IMR-90 (cell line): ENCODE data around the gene CTNND2. TPM values are rescaled to one million over a fixed set of nuclear protein-coding genes. Genes with fewer than 3 reads are reported as not detected.

Experiments used
- ATAC-seq: fragments of 200-7000 bp; cut with Tn5 transposase; 2 replicates; pipeline ENCODE4 v1.9.1; 2020; ENCODE audit warnings: low read depth, mild to moderate bottlenecking, moderate library complexity
- BruUV-seq: library from RNA; stranded (reverse); fragments of 400-500 nt; replicated peaks from 2 replicates; lab custom pipeline; 2021; lab: Mats Ljungman, UMichigan
- CTCF ChIA-PET: fragments of 300-600 bp; formaldehyde crosslinking; extraction: SDS; loops from one replicate; lab custom pipeline; 2021; ENCODE audit warnings: antibody characterized with exemption; lab: Yijun Ruan, JAX
- POLR2A ChIA-PET: fragments of 300-600 bp; sonication (Branson Sonifier 250); formaldehyde crosslinking; loops from one replicate; lab custom pipeline; 2022; ENCODE audit warnings: antibody characterized with exemption; ENCODE audit not compliant: unreplicated experiment; lab: Charles Lee
- DNase-seq: peaks from one replicate; pipeline ENCODE4 v3.0.0; 2013
- H2AFZ ChIP-seq: replicated peaks from 2 replicates; pipeline ENCODE3; 2013; ENCODE audit warnings: low read length, mild to moderate bottlenecking; ENCODE audit not compliant: poor library complexity
- H2AK5ac ChIP-seq: 2 replicates; pipeline ENCODE4 v1.6.1; 2013; ENCODE audit warnings: low read depth, low read length, inconsistent platforms
- H2AK9ac ChIP-seq: replicated peaks from 2 replicates; pipeline ENCODE3; 2013; ENCODE audit warnings: mild to moderate bottlenecking, low read depth, low read length, moderate library complexity; ENCODE audit not compliant: poor library complexity
- H2BK120ac ChIP-seq: 2 replicates; pipeline ENCODE4 v1.6.1; 2013; ENCODE audit warnings: low read depth, low read length, inconsistent platforms
- H2BK15ac ChIP-seq: 3 replicates; pipeline ENCODE4 v1.6.1; 2013; ENCODE audit warnings: low read depth, low read length, inconsistent platforms
- H2BK20ac ChIP-seq: 2 replicates; pipeline ENCODE4 v1.6.1; 2013; ENCODE audit warnings: low read depth, mild to moderate bottlenecking, inconsistent platforms, low read length, moderate library complexity
- H2BK5ac ChIP-seq: 2 replicates; pipeline ENCODE4 v1.6.1; 2013; ENCODE audit warnings: mild to moderate bottlenecking, low read depth, low read length, inconsistent platforms; ENCODE audit not compliant: poor library complexity, severe bottlenecking
- H3K14ac ChIP-seq: replicated peaks from 2 replicates; pipeline ENCODE4 v1.6.1; 2013; ENCODE audit warnings: low read depth, low read length, inconsistent platforms
- H3K18ac ChIP-seq: 2 replicates; pipeline ENCODE4 v1.6.1; 2013; ENCODE audit warnings: low read depth, low read length, control low read depth
- H3K23ac ChIP-seq: 2 replicates; pipeline ENCODE4 v1.6.1; 2013; ENCODE audit warnings: low read depth, low read length, inconsistent platforms
- H3K27ac ChIP-seq: 2 replicates; pipeline ENCODE4 v1.5.1; 2013; ENCODE audit warnings: mild to moderate bottlenecking, control low read depth, low read length; ENCODE audit not compliant: insufficient read depth
- H3K27me3 ChIP-seq: 2 replicates; pipeline ENCODE4 v1.6.1; 2013; ENCODE audit warnings: low read length; ENCODE audit not compliant: control insufficient read depth, insufficient read depth
- H3K36me3 ChIP-seq: 2 replicates; pipeline ENCODE4 v1.6.1; 2013; ENCODE audit warnings: low read length, mixed read lengths; ENCODE audit not compliant: control insufficient read depth, insufficient read depth
- H3K4ac ChIP-seq: 2 replicates; pipeline ENCODE4 v1.6.1; 2013; ENCODE audit warnings: low read depth, low read length, inconsistent platforms
- H3K4me1 ChIP-seq: 2 replicates; pipeline ENCODE4 v1.6.1; 2013; ENCODE audit warnings: low read length, mixed read lengths; ENCODE audit not compliant: control insufficient read depth, insufficient read depth
- H3K4me2 ChIP-seq: 2 replicates; pipeline ENCODE4 v1.6.1; 2013; ENCODE audit warnings: low read depth, mild to moderate bottlenecking, control low read depth, low read length, moderate library complexity
- H3K4me3 ChIP-seq: 2 replicates; pipeline ENCODE4 v1.5.1; 2013; ENCODE audit warnings: low read depth, mild to moderate bottlenecking, control low read depth, low read length, moderate library complexity; ENCODE audit not compliant: insufficient read depth
- H3K56ac ChIP-seq: 2 replicates; pipeline ENCODE4 v1.6.1; 2013; ENCODE audit warnings: low read length, inconsistent platforms; ENCODE audit not compliant: insufficient read depth; ENCODE audit errors: extremely low read depth
- H3K79me1 ChIP-seq, 2 experiments: 2 replicates each; pipeline ENCODE4 v1.6.1; 2013; ENCODE audit warnings: low read length in 2 of 2, inconsistent platforms in 1 of 2, low read depth in 1 of 2
- H3K9ac ChIP-seq: 2 replicates; pipeline ENCODE4 v1.6.1; 2013; ENCODE audit warnings: low read depth, low read length, control low read depth
- H3K9me1 ChIP-seq: 2 replicates; pipeline ENCODE4 v1.6.1; 2013; ENCODE audit warnings: low read length, inconsistent platforms; ENCODE audit not compliant: insufficient read depth
- H3K9me3 ChIP-seq: 2 replicates; pipeline ENCODE4 v1.6.1; 2013; ENCODE audit warnings: low read length; ENCODE audit not compliant: control insufficient read depth, insufficient read depth
- H4K20me1 ChIP-seq: 2 replicates; pipeline ENCODE4 v1.6.1; 2013; ENCODE audit warnings: low read length, inconsistent platforms; ENCODE audit not compliant: insufficient read depth
- H4K5ac ChIP-seq: 2 replicates; pipeline ENCODE4 v1.6.1; 2013; ENCODE audit warnings: mild to moderate bottlenecking, low read depth, low read length, control low read depth
- H4K8ac ChIP-seq, 2 experiments: 2 replicates each; pipeline ENCODE4 v1.6.1; 2013; ENCODE audit warnings: low read depth in 2 of 2, low read length in 2 of 2, control low read depth in 1 of 2, inconsistent platforms in 1 of 2
- H4K91ac ChIP-seq: 2 replicates; pipeline ENCODE4 v1.6.1; 2013; ENCODE audit warnings: low read depth, low read length, inconsistent platforms; ENCODE audit not compliant: insufficient read depth
- BHLHE40 ChIP-seq: fragments of 150-350 bp; IDR thresholded peaks from 2 replicates; pipeline ENCODE4 v1.6.1; 2016; ENCODE audit warnings: mild to moderate bottlenecking, low read depth, low read length
- CEBPB ChIP-seq: IDR thresholded peaks from 2 replicates; pipeline ENCODE4 v1.6.1; 2012; ENCODE audit warnings: low read depth, low read length, improper control_type of control experiment
- CHD1 ChIP-seq: IDR thresholded peaks from 2 replicates; pipeline ENCODE4 v1.6.1; 2012; ENCODE audit warnings: low read depth, low read length, improper control_type of control experiment
- MAFK ChIP-seq: IDR thresholded peaks from 2 replicates; pipeline ENCODE4 v1.6.1; 2012; ENCODE audit warnings: low read depth, low read length, improper control_type of control experiment
- MXI1 ChIP-seq: IDR thresholded peaks from 2 replicates; pipeline ENCODE4 v1.6.1; 2012; ENCODE audit warnings: low read depth, mild to moderate bottlenecking, low read length, moderate library complexity, borderline replicate concordance
- RCOR1 ChIP-seq: IDR thresholded peaks from 2 replicates; pipeline ENCODE4 v1.6.1; 2012; ENCODE audit warnings: mild to moderate bottlenecking, low read length, improper control_type of control experiment; ENCODE audit not compliant: insufficient replicate concordance
- RFX5 ChIP-seq: IDR thresholded peaks from 2 replicates; pipeline ENCODE4 v1.8.0; 2012; ENCODE audit warnings: low read depth, mild to moderate bottlenecking, low read length, moderate library complexity
- SMC3 ChIP-seq: fragments of 150-350 bp; IDR thresholded peaks from 2 replicates; pipeline ENCODE4 v1.6.1; 2016; ENCODE audit warnings: low read depth, mild to moderate bottlenecking, antibody characterized with exemption, low read length, moderate library complexity
- WGBS, 2 experiments: methylation state at CpG; one replicate each; pipeline versions ENCODE4 v1.1.5 to v1.1.7; 2013; ENCODE audit warnings: missing lambda C conversion rate in 2 of 2; ENCODE audit not compliant: insufficient read length in 1 of 2; ENCODE audit errors: extremely low coverage in 2 of 2; 5-methylcytosine and 5-hydroxymethylcytosine counted together
- dilution Hi-C: fragments of 300-500 bp; cut with HindIII; formaldehyde crosslinking; loops from one replicate; pipeline ENCODE4 v1.14.3; 2018; ENCODE audit warnings: low sequenced_read_pairs; ENCODE audit not compliant: unreplicated experiment
- in situ Hi-C: fragments of 300-500 bp; cut with MboI; formaldehyde crosslinking; loops from 3 replicates; pipeline ENCODE4 v1.14.3; 2019; ENCODE audit warnings: low sequenced_read_pairs, inconsistent platforms, mixed read lengths
- intact Hi-C: fragments of 100-400 bp; cut with micrococcal nuclease; formaldehyde crosslinking; loops from 2 replicates; pipeline ENCODE4 v1.10.0; 2022
- polyA plus RNA-seq, 3 experiments: library from polyadenylated mRNA; depleted of rRNA; stranded (reverse); fragments of >200 nt; gene quantifications; 2 replicates each; pipeline ENCODE4 v1.2.3, GENCODE V29; 2012; ENCODE audit warnings: low replicate concordance in 1 of 3
- total RNA-seq: library from RNA; depleted of rRNA; stranded (reverse); fragments of >200 nt; gene quantifications from 2 replicates; pipeline ENCODE4 v1.2.3, GENCODE V29; 2012
- TF ChIP-seq, protein P1 (sequence below): fragments of 150-350 bp; IDR thresholded peaks from 2 replicates; pipeline ENCODE4 v1.6.1; 2017; ENCODE audit warnings: mild to moderate bottlenecking, antibody characterized with exemption, low read length, low read depth
- TF ChIP-seq, protein P2 (sequence below): fragments of 150-350 bp; IDR thresholded peaks from 2 replicates; pipeline ENCODE4 v1.6.1; 2016; ENCODE audit warnings: low read depth, mild to moderate bottlenecking, low read length, moderate library complexity, borderline replicate concordance

The CTNND2 gene
- total and polyA plus RNA-seq, 2 of the 4 experiments (the other 2 are of a cell fraction) = not detected

DNA sequence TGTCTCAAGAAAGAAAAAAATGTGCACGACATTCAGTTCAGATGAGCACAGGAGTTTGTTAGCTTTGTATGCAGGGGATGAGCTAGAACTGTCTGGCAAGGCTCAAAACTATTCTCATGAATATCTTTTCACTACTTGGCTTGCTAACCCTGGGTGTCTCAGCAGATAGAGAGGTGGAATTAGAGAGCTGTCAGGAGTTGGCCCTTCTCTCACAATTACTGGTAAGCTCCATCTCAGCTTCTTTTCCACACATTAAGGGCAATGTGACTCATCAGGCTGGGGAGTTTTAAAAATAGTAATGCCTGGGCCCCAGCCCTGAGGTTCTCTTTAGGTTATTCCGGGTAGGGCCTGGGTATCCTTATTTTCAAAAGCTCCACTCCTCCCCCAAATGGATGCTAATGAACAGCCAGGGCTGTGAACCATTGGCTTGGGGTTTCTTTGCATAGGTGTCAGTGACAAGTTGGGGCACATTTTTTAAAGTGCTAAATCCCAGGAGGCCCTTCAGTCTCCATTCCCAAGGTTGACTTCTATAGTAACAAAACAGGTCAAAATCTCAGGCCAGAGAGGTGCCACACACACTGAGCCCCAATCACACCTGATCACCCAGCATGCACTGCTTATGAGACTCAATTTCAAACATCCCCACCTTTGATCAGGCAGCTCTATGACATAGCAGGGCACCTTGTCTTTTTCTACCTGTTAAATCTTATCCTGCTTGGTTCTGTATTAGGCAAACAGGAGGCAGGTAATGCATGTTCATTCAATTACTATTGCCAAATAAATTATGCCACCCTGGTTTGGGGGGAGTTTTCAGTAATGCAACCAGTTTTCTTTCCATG, 903.5 kb downstream of the CTNND2 start:
- H4K5ac ChIP-seq = no peak overlapping the region
- no CpG with 5 or more reads among the region's 2 CpGs for WGBS, 2 experiments
- no peak overlapping the region for H3K4me2 ChIP-seq
- ChIA-PET CTCF (no interaction called here), POLR2A (no interaction called here)
- H3K4ac ChIP-seq = no peak overlapping the region
- H3K9ac ChIP-seq = no peak overlapping the region
- no peaks in the 10 kb centered on the region for H3K4me1 ChIP-seq
- no peak overlapping the region for H2BK120ac ChIP-seq
- ATAC-seq = no peak
- H2AK5ac ChIP-seq = no peak overlapping the region
- TF ChIP-seq CEBPB = no peak
- TF ChIP-seq, protein P1, sequence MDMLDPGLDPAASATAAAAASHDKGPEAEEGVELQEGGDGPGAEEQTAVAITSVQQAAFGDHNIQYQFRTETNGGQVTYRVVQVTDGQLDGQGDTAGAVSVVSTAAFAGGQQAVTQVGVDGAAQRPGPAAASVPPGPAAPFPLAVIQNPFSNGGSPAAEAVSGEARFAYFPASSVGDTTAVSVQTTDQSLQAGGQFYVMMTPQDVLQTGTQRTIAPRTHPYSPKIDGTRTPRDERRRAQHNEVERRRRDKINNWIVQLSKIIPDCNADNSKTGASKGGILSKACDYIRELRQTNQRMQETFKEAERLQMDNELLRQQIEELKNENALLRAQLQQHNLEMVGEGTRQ = no peak
- TF ChIP-seq RCOR1 = no peak
- TF ChIP-seq, protein P2, sequence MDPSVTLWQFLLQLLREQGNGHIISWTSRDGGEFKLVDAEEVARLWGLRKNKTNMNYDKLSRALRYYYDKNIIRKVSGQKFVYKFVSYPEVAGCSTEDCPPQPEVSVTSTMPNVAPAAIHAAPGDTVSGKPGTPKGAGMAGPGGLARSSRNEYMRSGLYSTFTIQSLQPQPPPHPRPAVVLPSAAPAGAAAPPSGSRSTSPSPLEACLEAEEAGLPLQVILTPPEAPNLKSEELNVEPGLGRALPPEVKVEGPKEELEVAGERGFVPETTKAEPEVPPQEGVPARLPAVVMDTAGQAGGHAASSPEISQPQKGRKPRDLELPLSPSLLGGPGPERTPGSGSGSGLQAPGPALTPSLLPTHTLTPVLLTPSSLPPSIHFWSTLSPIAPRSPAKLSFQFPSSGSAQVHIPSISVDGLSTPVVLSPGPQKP = no peak
- TF ChIP-seq SMC3 = no peak
- TF ChIP-seq MAFK = no peak
- TF ChIP-seq CHD1 = no peak
- TF ChIP-seq BHLHE40 = no peak
- TF ChIP-seq MXI1 = no peak
- no peak for TF ChIP-seq RFX5
- H4K91ac ChIP-seq = no peak overlapping the region
- peaks cover 13% of the 10 kb centered on the region for H3K27me3 ChIP-seq
- H3K56ac ChIP-seq = no peak overlapping the region
- no peaks in the 10 kb centered on the region for H3K36me3 ChIP-seq
- no peak overlapping the region for H3K18ac ChIP-seq
- intact Hi-C loops (no loop called here), dilution Hi-C loops (no loop called here), in situ Hi-C loops (no loop called here)
- no peak overlapping the region for H2BK15ac ChIP-seq
- no TSS peak for BruUV-seq
- no peak overlapping the region for H3K27ac ChIP-seq
- no peak overlapping the region for H3K14ac ChIP-seq
- H4K20me1 ChIP-seq = no peaks in the 10 kb centered on the region
- no peak overlapping the region for H2AFZ ChIP-seq
- H2AK9ac ChIP-seq = no peak overlapping the region
- DNase-seq = no peak
- H3K23ac ChIP-seq = no peak overlapping the region
- H2BK5ac ChIP-seq = no peak overlapping the region
- no peaks in the 10 kb centered on the region for H3K79me1 ChIP-seq
- no peak overlapping the region for H4K8ac ChIP-seq
- H2BK20ac ChIP-seq = no peak overlapping the region
- no peak overlapping the region for H3K4me3 ChIP-seq
- no peaks in the 10 kb centered on the region for H3K9me3 ChIP-seq
- H3K9me1 ChIP-seq = no peaks in the 10 kb centered on the region
